GM19467 (cell line): ENCODE results near the gene GNG14.
"Not testable (repeated sequence)": the region's sequence is repeated elsewhere in the genome, so short reads cannot be mapped to it uniquely, and the experiment has no call there.

Experiments
- ATAC-seq: cut with Tn5 transposase; IDR thresholded peaks from one replicate; pipeline ENCODE4 v1.9.1; 2021; ENCODE audit warnings: mild to moderate bottlenecking, moderate library complexity; ENCODE audit not compliant: unreplicated experiment

The GNG14 gene

GRCh38 chr19:12666265-12667048 lies 21.3 kb upstream of the GNG14 start, which contains the start of the genes MAN2B1 and WDR83:
MAN2B1 (minus strand) TSS chr19:12666742; CDS start chr19:12666701, 41 bp downstream.
WDR83 (plus strand) TSS chr19:12666807; CDS start chr19:12669791, 2,984 bp downstream.
- ATAC-seq = peak; percentile 41

- ATAC-seq = no peak
These were observed 20.0 kb upstream of the GNG14 start for GRCh38 chr19:12667731-12668302.

- ATAC-seq = no peak
These were observed 19.5 kb upstream of the GNG14 start for GRCh38 chr19:12668346-12668745.

- no peak for ATAC-seq
These were observed 18.9 kb upstream of the GNG14 start for GRCh38 chr19:12668932-12669269.

GRCh38 chr19:12669270-12670158 lies 18.3 kb upstream of the GNG14 start:
- no peak for ATAC-seq

GRCh38 chr19:12670159-12670928 lies 17.5 kb upstream of the GNG14 start:
- ATAC-seq = no peak

GRCh38 chr19:12672744-12673143 lies 15.1 kb upstream of the GNG14 start:
- no peak for ATAC-seq

- no peak for ATAC-seq
These were observed 12.4 kb upstream of the GNG14 start for GRCh38 chr19:12675399-12675798.

GRCh38 chr19:12675940-12676339 lies 11.9 kb upstream of the GNG14 start:
- ATAC-seq = no peak

GRCh38 chr19:12676384-12676792 lies 11.4 kb upstream of the GNG14 start:
- no peak for ATAC-seq

- no peak for ATAC-seq
These were observed 10.9 kb upstream of the GNG14 start for GRCh38 chr19:12676928-12677327.

GRCh38 chr19:12678039-12678438 lies 9.8 kb upstream of the GNG14 start:
- not testable (repeated sequence) for ATAC-seq

GRCh38 chr19:12680034-12680433 lies 7.8 kb upstream of the GNG14 start:
- no peak for ATAC-seq

GRCh38 chr19:12681074-12681987 lies 6.5 kb upstream of the GNG14 start, which contains the start of gene DHPS:
DHPS (minus strand) TSS chr19:12681880; CDS start chr19:12681766, 114 bp downstream.
- peak; percentile 61 for ATAC-seq

GRCh38 chr19:12685831-12686230 lies 2.0 kb upstream of the GNG14 start:
- ATAC-seq = no peak

GRCh38 chr19:12689012-12689411 lies 1.2 kb downstream of the GNG14 start:
- ATAC-seq = no peak

- no peak for ATAC-seq
These were observed 1.9 kb downstream of the GNG14 start for GRCh38 chr19:12689581-12690216.

- ATAC-seq = no peak
These were observed 5.2 kb downstream of the GNG14 start for GRCh38 chr19:12692960-12693359.

GRCh38 chr19:12694641-12695040 lies 6.8 kb downstream of the GNG14 start:
- no peak for ATAC-seq
